HepG2 (cell line): ENCODE results near the gene BLCAP. TPM values are rescaled to one million over a fixed set of nuclear protein-coding genes. Genes with fewer than 3 reads are reported as not detected.

ENCODE experiments used
- CEBPZ ChIP-seq: IDR thresholded peaks from 2 replicates; pipeline ENCODE4 v1.6.1; 2012; ENCODE audit warnings: low read length, improper control_type of control experiment
- ETV6 ChIP-seq: sonication (generic); formaldehyde crosslinking; conservative IDR thresholded peaks from 2 replicates; pipeline ENCODE4 v1.4.0; 2020; ENCODE audit warnings: missing genetic modification reagents
- FLYWCH1 ChIP-seq: sonication (generic); formaldehyde crosslinking; IDR thresholded peaks from 2 replicates; pipeline ENCODE4 v1.8.1; 2023; ENCODE audit warnings: mild to moderate bottlenecking, missing genetic modification reagents
- HOXD1 ChIP-seq: sonication (generic); formaldehyde crosslinking; IDR thresholded peaks from 2 replicates; pipeline ENCODE4 v1.5.0; 2020; ENCODE audit warnings: missing genetic modification reagents
- KAT7 ChIP-seq: IDR thresholded peaks from 2 replicates; pipeline ENCODE4 v1.6.1; 2018; ENCODE audit warnings: borderline replicate concordance, missing compliant biosample characterization
- KMT2B ChIP-seq: IDR thresholded peaks from 2 replicates; pipeline ENCODE4 v1.6.1; 2016; ENCODE audit warnings: missing genetic modification reagents, missing compliant biosample characterization
- MXI1 ChIP-seq: IDR thresholded peaks from 3 replicates; pipeline ENCODE4 v1.6.1; 2012; ENCODE audit warnings: low read depth, low read length, inconsistent platforms, borderline replicate concordance
- NR2C2 ChIP-seq: sonication (generic); formaldehyde crosslinking; IDR thresholded peaks from 2 replicates; pipeline ENCODE4 v1.4.0; 2020; ENCODE audit warnings: missing genetic modification reagents, mild to moderate bottlenecking, moderate library complexity, borderline replicate concordance
- REL ChIP-seq: sonication (generic); formaldehyde crosslinking; conservative IDR thresholded peaks from 2 replicates; pipeline ENCODE4 v1.8.0; 2022; ENCODE audit warnings: mild to moderate bottlenecking, missing genetic modification reagents, moderate library complexity
- SKI ChIP-seq: fragments of 450-650 bp; IDR thresholded peaks from one replicate; pipeline ENCODE4 v1.6.1; 2018; ENCODE audit warnings: mild to moderate bottlenecking; ENCODE audit not compliant: partially characterized antibody
- SKIL ChIP-seq: sonication (generic); formaldehyde crosslinking; IDR thresholded peaks from 2 replicates; pipeline ENCODE4 v1.8.0; 2022; ENCODE audit warnings: missing genetic modification reagents, mild to moderate bottlenecking, moderate library complexity, borderline replicate concordance
- SNRNP70 ChIP-seq: fragments of 200-400 bp; formaldehyde crosslinking; IDR thresholded peaks from 2 replicates; pipeline ENCODE4 v1.6.1; 2017; ENCODE audit warnings: mild to moderate bottlenecking, low read depth, low read length, moderate library complexity
- SRSF9 ChIP-seq: fragments of 200-400 bp; formaldehyde crosslinking; IDR thresholded peaks from 2 replicates; pipeline ENCODE4 v1.6.1; 2018; ENCODE audit warnings: borderline replicate concordance, mild to moderate bottlenecking, low read depth, low read length; ENCODE audit not compliant: insufficient read depth, poor library complexity, severe bottlenecking
- STAG1 ChIP-seq: sonication (generic); formaldehyde crosslinking; IDR thresholded peaks from 2 replicates; pipeline ENCODE4 v1.4.0; 2020; ENCODE audit warnings: missing genetic modification reagents
- TEAD2 ChIP-seq: sonication (generic); formaldehyde crosslinking; IDR thresholded peaks from 2 replicates; pipeline ENCODE4 v1.9.0; 2021; ENCODE audit warnings: missing genetic modification reagents
- ZNF33B ChIP-seq: sonication (generic); formaldehyde crosslinking; IDR thresholded peaks from 2 replicates; pipeline ENCODE4 v1.5.1; 2020; ENCODE audit warnings: mild to moderate bottlenecking, missing genetic modification reagents
- ZNF44 ChIP-seq: sonication (generic); formaldehyde crosslinking; IDR thresholded peaks from 2 replicates; pipeline ENCODE4 v1.5.1; 2020; ENCODE audit warnings: mild to moderate bottlenecking, missing genetic modification reagents
- ZNF766 ChIP-seq: sonication (generic); formaldehyde crosslinking; IDR thresholded peaks from 2 replicates; pipeline ENCODE4 v1.5.0; 2020; ENCODE audit warnings: missing genetic modification reagents, borderline replicate concordance
- ZNF777 ChIP-seq: sonication (generic); formaldehyde crosslinking; IDR thresholded peaks from 2 replicates; pipeline ENCODE4 v1.4.0; 2020; ENCODE audit warnings: missing genetic modification reagents
- ZNF781 ChIP-seq: sonication (generic); formaldehyde crosslinking; IDR thresholded peaks from 2 replicates; pipeline ENCODE4 v1.5.1; 2020; ENCODE audit warnings: borderline replicate concordance, mild to moderate bottlenecking, missing genetic modification reagents; ENCODE audit errors: not compliant biosample characterization
- ZNF839 ChIP-seq: sonication (generic); formaldehyde crosslinking; IDR thresholded peaks from 2 replicates; pipeline ENCODE4 v1.4.0; 2020; ENCODE audit warnings: missing genetic modification reagents, mild to moderate bottlenecking, borderline replicate concordance
- ZSCAN12 ChIP-seq: sonication (generic); formaldehyde crosslinking; IDR thresholded peaks from 2 replicates; pipeline ENCODE4 v1.9.0; 2021; ENCODE audit warnings: mild to moderate bottlenecking, missing genetic modification reagents
- ZSCAN25 ChIP-seq: sonication (generic); formaldehyde crosslinking; IDR thresholded peaks from 2 replicates; pipeline ENCODE4 v1.8.0; 2022; ENCODE audit warnings: mild to moderate bottlenecking, missing genetic modification reagents
- ZSCAN29 ChIP-seq: sonication (generic); formaldehyde crosslinking; conservative IDR thresholded peaks from 2 replicates; pipeline ENCODE4 v1.4.0; 2020; ENCODE audit warnings: mild to moderate bottlenecking, missing genetic modification reagents
- polyA plus RNA-seq, 8 experiments: library from polyadenylated mRNA; depleted of rRNA in 3 of 8; stranded (reverse) in 7 of 8; unstranded in 1 of 8; fragments of >200 nt; fragmentation: Illumina TruSeq in 4 of 8; extraction: Trizol in 4 of 8; gene quantifications; 2 replicates each; pipeline versions ENCODE4 v1.2.1 to v1.2.3, GENCODE V29; 2011 to 2016; ENCODE audit warnings: low read depth in 4 of 8, missing spikeins in 1 of 8, mixed read lengths in 1 of 8; ENCODE audit not compliant: insufficient read depth in 1 of 8
- total RNA-seq, 5 experiments: library from RNA; depleted of rRNA; stranded (reverse); fragments of >200 nt; fragmentation: Illumina TruSeq; extraction: Trizol; gene quantifications; 2 replicates each; pipeline ENCODE4 v1.2.3, GENCODE V29; 2016; ENCODE audit warnings: low read depth in 1 of 5
- TF ChIP-seq, protein P1 (sequence below): IDR thresholded peaks from 2 replicates; pipeline ENCODE4 v1.6.1; 2016

BLCAP gene
- total and polyA plus RNA-seq, 2 of the 13 experiments (the other 11 are each of a cell fraction or from before 2014, with no cell fraction given) = 52.4 to 86.8 TPM

DNA sequence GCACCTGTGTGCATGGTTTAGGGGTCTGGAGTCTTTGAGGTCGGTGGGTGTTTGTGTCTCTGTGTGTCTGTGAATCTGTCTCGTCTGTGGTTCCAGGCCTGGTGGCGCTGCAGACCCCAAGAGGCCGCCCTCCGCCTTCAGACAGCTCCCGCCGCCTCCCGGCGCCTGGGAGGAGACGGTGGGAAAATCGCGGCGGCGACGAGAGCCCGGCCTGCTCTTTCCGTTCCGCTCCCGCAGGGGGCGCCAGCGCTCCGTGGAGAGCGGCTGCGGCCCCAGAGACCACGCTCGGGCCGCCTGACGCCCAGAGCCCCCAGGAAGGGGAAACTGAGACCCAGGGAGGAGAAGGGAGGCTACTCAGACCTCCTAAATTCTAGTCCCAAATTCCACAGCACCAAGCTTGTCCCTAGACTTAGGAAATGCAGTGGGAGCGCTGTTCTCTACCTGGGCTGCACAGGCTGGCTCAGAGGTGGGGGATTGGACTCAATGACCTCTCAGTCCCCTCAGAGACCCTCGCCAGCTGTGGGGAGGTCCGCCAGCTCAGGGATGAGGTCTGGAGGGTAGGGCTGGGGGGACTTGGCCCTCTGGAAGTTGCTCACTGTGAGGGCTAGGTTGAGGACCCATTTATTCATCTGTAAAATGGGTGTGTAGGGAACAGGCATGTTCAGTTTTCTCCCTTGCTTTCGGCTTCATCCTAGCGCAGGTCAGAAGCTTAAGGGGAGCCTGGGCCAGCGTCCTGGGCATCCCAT, 36.9 kb upstream of the BLCAP start (continued):
- TF ChIP-seq CEBPZ (no peak), FLYWCH1 (no peak), HOXD1 (CRISPR knock-in tag) (no peak), ZNF766 (CRISPR knock-in tag) (no peak), SKI (peak; percentile 72), KMT2B (CRISPR knock-in tag) (peak; percentile 50; the same call in 1 of the 2 replicates), STAG1 (CRISPR knock-in tag) (peak; percentile 99), ZNF781 (CRISPR knock-in tag) (peak; percentile 53), ZNF777 (CRISPR knock-in tag) (no peak), NR2C2 (CRISPR knock-in tag) (no peak), MXI1 (peak; percentile 57; the same call in 2 of the 3 replicates), KAT7 (CRISPR knock-in tag) (no peak), REL (CRISPR knock-in tag) (no peak), ZNF44 (CRISPR knock-in tag) (no peak), SRSF9 (no peak), TEAD2 (CRISPR knock-in tag) (no peak), SKIL (CRISPR knock-in tag) (no peak), ETV6 (CRISPR knock-in tag) (peak; percentile 82; the same call in 1 of the 2 replicates), ZSCAN12 (CRISPR knock-in tag) (no peak), ZSCAN29 (CRISPR knock-in tag) (no peak), ZNF33B (CRISPR knock-in tag) (no peak), SNRNP70 (no peak), ZNF839 (no peak), ZSCAN25 (no peak; the same call in 1 of the 2 replicates)
- TF ChIP-seq, protein P1, sequence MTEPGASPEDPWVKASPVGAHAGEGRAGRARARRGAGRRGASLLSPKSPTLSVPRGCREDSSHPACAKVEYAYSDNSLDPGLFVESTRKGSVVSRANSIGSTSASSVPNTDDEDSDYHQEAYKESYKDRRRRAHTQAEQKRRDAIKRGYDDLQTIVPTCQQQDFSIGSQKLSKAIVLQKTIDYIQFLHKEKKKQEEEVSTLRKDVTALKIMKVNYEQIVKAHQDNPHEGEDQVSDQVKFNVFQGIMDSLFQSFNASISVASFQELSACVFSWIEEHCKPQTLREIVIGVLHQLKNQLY = peak; percentile 62; the same call in 1 of the 2 replicates
